Epithelial cell of proximal tubule (primary cell): ENCODE data around the gene USB1. TPM values are rescaled to one million over a fixed set of nuclear protein-coding genes. Genes with fewer than 3 reads are reported as not detected.

Experiments used
- DNase-seq: peaks from one replicate; pipeline ENCODE4 v3.0.0-alpha.2; 2011; ENCODE audit warnings: low read depth
- H3K4me3 ChIP-seq: 2 replicates; pipeline ENCODE4 v1.5.1; 2011; ENCODE audit warnings: low read depth, mild to moderate bottlenecking, low read length
- total RNA-seq: library from RNA; depleted of rRNA; stranded (reverse); fragments of >200 nt; gene quantifications from 2 replicates; pipeline ENCODE4 v1.2.3, GENCODE V29; 2015
- TF ChIP-seq, protein P1 (sequence below): conservative IDR thresholded peaks from 2 replicates; pipeline ENCODE4 v1.5.1; 2012; ENCODE audit warnings: low read depth, mild to moderate bottlenecking, low read length

USB1 gene
- total RNA-seq, 1 donor from 2014 or later, result 31.2 TPM

DNA sequence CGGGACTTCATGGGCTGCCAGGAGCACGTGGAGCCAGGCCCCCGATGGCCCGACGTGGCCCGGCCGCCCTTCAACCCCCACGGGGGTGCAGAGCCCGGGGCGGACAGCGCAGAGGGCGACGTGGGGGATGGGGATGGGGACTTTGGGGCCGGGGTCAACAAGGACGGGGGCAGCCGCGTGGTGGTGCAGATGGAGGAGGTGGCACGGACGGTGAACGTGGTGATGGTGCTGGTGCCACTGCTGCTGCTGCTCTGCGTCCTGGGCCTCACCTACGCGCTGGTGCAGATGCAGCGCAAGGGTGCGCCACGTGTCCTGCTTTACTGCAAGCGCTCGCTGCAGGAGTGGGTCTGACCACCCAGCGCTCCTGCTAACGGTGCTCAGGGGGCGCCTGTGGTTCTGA lies 43.9 kb downstream of the USB1 start:
- TF ChIP-seq, protein P1, sequence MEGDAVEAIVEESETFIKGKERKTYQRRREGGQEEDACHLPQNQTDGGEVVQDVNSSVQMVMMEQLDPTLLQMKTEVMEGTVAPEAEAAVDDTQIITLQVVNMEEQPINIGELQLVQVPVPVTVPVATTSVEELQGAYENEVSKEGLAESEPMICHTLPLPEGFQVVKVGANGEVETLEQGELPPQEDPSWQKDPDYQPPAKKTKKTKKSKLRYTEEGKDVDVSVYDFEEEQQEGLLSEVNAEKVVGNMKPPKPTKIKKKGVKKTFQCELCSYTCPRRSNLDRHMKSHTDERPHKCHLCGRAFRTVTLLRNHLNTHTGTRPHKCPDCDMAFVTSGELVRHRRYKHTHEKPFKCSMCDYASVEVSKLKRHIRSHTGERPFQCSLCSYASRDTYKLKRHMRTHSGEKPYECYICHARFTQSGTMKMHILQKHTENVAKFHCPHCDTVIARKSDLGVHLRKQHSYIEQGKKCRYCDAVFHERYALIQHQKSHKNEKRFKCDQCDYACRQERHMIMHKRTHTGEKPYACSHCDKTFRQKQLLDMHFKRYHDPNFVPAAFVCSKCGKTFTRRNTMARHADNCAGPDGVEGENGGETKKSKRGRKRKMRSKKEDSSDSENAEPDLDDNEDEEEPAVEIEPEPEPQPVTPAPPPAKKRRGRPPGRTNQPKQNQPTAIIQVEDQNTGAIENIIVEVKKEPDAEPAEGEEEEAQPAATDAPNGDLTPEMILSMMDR, result no peak
- H3K4me3 ChIP-seq, result no peak overlapping the region
- DNase-seq, result no peak

DNA sequence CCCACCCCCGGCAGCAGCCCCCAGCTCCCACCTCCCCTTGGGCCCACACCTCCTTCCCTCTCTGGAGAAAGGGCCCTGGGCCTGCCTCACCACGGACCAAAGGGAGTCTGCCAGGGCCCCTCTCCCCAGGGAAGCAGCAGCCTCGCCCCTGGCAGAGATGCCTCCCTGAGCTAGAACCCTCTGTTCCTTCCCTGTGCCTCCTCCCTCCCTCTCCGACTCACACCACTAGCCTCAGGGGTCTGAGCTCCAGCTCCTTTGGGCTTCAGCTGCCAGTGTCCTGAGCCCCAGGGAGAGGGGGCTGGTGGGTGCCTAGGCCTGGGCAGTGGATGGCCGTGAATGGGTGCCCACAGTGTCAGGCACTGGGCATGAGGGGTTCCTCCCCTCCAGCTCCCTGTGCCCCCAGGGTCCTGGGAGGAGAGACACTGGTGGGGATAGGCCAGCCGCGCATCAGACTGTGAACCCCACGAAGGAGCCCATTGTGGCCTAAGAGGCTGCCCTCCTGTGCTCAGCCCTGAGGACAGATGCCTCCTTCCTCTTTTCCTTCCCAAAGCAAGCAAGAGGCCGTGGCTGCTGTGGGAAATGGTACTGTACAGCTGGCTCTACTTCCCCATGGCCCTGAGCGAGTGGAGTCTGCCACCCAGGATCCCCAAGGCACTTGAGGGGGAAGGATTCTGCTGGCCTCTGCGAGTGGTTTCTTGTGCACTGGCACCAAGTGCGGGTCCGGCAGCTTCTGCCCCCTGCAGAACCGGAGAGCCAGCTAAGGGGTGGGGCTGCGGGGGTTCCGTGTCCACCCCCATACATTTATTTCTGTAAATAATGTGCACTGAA lies 45.1 kb downstream of the USB1 start:
- DNase-seq, result no peak
- no peak overlapping the region for H3K4me3 ChIP-seq
- TF ChIP-seq, protein P1, result no peak

DNA sequence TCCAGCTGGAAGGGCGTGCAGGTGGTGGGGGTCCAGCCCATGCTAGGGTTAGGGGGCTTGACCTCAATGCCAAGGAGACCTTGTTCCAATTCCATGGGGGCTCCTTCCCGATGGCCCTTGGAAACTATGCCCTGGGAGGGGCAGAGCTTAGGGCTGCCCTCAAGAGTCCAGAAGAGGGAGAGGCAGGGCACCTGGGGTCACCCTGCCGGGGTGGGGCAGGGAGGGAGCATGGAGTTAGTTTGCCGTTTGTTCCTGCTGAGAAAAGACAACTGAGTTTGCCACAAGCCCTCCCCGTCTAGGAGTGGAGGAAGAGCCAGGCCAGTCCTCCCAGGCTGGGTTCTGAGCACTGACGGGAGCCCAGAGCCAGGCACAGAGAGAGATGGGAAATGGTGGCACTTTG lies 45.7 kb downstream of the USB1 start:
- no peak overlapping the region for H3K4me3 ChIP-seq
- DNase-seq, result no peak
- TF ChIP-seq, protein P1, result no peak

DNA sequence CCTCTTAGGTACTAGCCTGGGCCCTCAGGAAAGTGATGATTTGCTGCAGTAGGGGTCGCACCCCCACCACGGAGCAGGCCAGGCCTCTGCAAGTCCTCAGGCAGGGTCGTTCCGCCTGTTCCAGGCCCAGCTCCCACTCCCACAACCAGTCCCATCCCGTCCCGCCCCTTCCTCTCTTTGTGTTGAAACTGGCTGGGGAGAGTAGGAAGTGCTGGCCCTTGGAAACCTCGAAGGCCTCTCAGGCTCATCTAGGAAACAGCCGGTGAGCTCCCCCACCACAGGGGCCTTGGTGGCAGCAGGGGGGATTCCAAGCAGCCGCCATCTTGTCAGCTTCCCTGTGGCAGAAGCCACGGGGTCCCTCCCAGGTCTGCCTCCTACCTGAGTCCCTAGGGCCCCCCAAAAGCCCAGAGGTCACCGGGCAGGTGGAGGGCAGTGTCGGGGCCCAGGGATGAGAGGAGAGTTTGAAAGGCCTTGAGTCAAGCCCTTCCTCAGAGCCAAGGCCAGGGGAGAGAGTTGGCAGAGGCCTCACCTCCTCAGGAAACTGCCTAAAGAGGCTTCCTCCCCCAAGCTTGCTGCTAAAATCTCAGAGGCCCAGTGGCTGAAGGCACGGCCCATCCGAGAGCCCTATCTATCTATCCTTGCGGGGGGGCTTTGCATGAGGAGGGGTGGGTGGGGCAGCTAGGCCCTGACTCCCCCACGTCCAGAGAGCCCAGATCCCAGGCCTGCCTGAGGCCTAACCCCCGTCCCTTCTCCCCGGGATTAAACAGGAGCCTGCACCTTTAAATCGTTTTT lies 46.5 kb downstream of the USB1 start:
- DNase-seq, result no peak
- no peak overlapping the region for H3K4me3 ChIP-seq
- TF ChIP-seq, protein P1, result no peak

DNA sequence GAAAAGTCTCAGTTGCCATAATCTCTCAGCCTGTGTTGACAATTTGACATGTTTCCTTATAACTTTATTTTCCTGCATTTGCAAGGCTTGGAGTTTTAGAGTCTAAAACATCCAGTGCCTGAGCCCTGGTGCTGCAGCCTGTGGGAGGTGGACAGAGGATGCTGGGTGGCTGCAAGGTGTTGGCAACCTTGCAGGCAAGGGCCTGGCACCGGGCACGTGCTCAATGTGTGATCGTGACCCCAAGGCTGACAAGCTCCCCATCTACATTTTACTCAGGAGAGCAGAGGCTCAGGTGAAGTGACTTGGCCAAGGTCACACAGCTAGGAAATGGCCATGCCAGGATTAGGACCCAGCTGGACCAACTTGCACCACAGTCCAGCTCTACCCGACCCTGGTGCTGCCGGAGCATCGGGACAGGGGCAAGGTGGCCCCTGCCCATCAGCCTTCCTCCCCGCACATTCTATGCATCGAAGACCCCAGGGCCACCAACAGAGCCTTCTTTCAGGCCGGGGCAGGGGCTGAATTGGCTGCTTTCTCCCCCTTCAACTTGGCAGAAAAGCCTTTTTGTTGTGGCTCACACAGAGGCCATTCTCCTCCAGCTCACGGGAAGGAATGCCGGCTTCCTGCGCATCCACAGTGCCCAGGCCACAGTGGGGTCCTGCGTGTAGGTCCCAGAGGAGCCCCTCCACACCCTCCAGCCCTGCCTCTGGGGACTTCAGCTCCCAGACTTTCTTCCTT lies 47.5 kb downstream of the USB1 start:
- no peak overlapping the region for H3K4me3 ChIP-seq
- no peak for DNase-seq
- TF ChIP-seq, protein P1, result no peak

DNA sequence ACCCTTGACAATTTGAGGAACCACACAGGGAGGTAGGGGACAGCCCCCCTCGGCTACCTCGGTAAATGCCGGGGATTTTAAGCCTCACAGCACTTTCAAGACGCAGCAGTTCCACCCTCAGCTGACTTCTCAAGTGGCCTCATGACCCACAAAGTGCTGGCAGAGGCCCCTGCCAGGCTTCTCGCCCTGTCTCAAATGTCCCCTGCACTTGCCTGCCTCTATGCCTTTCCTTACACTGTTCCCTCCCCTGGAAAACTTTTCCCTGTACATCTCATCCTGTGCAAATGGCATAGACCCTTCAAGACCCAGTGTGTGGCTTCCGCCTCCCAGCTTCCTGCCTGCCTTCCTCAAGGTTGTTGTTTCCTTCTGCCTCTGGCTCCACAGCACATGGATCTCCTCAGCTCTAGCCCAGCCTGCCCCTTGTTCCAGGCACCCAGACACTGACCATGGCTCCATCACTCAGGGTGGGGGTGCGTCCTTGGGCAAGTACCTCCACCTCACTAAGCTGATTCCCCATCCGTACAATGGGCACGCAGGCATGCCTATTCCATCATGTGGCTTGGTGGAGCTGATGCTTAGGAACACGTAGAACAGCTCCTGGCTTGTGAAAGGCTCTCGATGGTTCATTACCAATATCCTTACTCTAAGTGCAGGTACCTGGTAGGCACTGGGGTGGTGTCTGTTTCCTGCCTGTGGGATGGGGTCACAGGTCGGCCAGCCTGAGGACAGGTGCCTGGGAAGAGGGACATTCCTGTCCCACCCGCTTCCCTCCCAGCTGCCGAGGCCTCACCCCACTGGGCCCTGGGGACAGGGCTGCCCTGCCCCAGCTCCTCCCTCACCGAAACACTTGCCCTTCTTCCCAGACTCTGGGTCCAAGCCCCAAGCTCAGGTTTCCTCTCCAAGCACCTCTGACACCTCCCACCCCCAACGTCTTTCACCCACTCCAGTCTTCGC lies 48.3 kb downstream of the USB1 start:
- DNase-seq, result no peak

More for the DNA sequence above, 48.3 kb downstream of the USB1 start:
- TF ChIP-seq, protein P1, result no peak
- no peak overlapping the region for H3K4me3 ChIP-seq
